OCI-LY7 (cell line): Measurements from ENCODE around the gene LCOR. TPM values are rescaled to one million over a fixed set of nuclear protein-coding genes. Genes with fewer than 3 reads are reported as not detected.

Source experiments
- BruUV-seq: library from RNA; stranded (reverse); fragments of 400-500 nt; replicated peaks from 2 replicates; lab custom pipeline; 2021; lab: Mats Ljungman, UMichigan
- CTCF ChIA-PET: fragments of 300-600 bp; sonication (Branson Sonifier 250); formaldehyde crosslinking; loops from one replicate; lab custom pipeline; 2022; ENCODE audit warnings: antibody characterized with exemption; ENCODE audit not compliant: unreplicated experiment; lab: Charles Lee
- POLR2A ChIA-PET: fragments of 300-600 bp; sonication (Branson Sonifier 250); formaldehyde crosslinking; loops from one replicate; lab custom pipeline; 2022; ENCODE audit warnings: antibody characterized with exemption; lab: Charles Lee
- DNase-seq: peaks from one replicate; pipeline ENCODE4 v3.0.0-alpha.2; 2015; ENCODE audit warnings: low spot score
- H2AFZ ChIP-seq: fragments of 200-600 bp; sonication (generic), shearing (Covaris generic); 2 replicates; pipeline ENCODE4 v1.6.1; 2014; ENCODE audit warnings: mild to moderate bottlenecking, antibody characterized with exemption, low read length, moderate library complexity
- H3K27ac ChIP-seq: fragments of 200-600 bp; sonication (generic); 2 replicates; pipeline ENCODE4 v1.5.1; 2014; ENCODE audit warnings: mixed run types, low read depth, mild to moderate bottlenecking, moderate library complexity, low read length, inconsistent platforms; ENCODE audit not compliant: poor library complexity, severe bottlenecking
- H3K36me3 ChIP-seq: fragments of 200-600 bp; sonication (generic); 2 replicates; pipeline ENCODE4 v1.6.1; 2014; ENCODE audit warnings: mild to moderate bottlenecking, antibody characterized with exemption, low read length, moderate library complexity, mixed read lengths; ENCODE audit not compliant: insufficient read depth
- H3K4me1 ChIP-seq: fragments of 200-600 bp; sonication (generic); 2 replicates; pipeline ENCODE4 v1.5.1; 2014; ENCODE audit warnings: mild to moderate bottlenecking, low read length; ENCODE audit not compliant: insufficient read depth, poor library complexity, severe bottlenecking
- H3K4me2 ChIP-seq: fragments of 200-600 bp; sonication (generic); 2 replicates; pipeline ENCODE4 v1.6.1; 2014; ENCODE audit warnings: mild to moderate bottlenecking, low read length
- H3K4me3 ChIP-seq: fragments of 200-600 bp; sonication (generic); 2 replicates; pipeline ENCODE4 v1.5.1; 2014; ENCODE audit warnings: mild to moderate bottlenecking, low read depth, low read length; ENCODE audit not compliant: poor library complexity, severe bottlenecking
- H3K79me2 ChIP-seq: fragments of 200-600 bp; sonication (generic); 2 replicates; pipeline ENCODE4 v1.6.1; 2016; ENCODE audit warnings: low read depth, mild to moderate bottlenecking, low read length, moderate library complexity, mixed read lengths; ENCODE audit not compliant: insufficient read depth
- H3K9me2 ChIP-seq: fragments of 200-600 bp; sonication (generic); 2 replicates; pipeline ENCODE4 v1.6.1; 2016; ENCODE audit warnings: mild to moderate bottlenecking, low read length, mixed read lengths; ENCODE audit not compliant: insufficient read depth
- H3K9me3 ChIP-seq: fragments of 200-600 bp; sonication (generic); 2 replicates; pipeline ENCODE4 v1.6.1; 2014; ENCODE audit warnings: mild to moderate bottlenecking, mixed run types, low read length, mixed read lengths
- H4K20me1 ChIP-seq: fragments of 200-600 bp; sonication (generic); 2 replicates; pipeline ENCODE4 v1.6.1; 2014; ENCODE audit warnings: mild to moderate bottlenecking, antibody characterized with exemption, low read length, moderate library complexity, mixed read lengths; ENCODE audit not compliant: insufficient read depth
- CTCF ChIP-seq: fragments of 200-600 bp; sonication (generic); conservative IDR thresholded peaks from 2 replicates; pipeline ENCODE4 v1.5.1; 2014; ENCODE audit warnings: mild to moderate bottlenecking, antibody characterized with exemption, low read length, moderate library complexity, mixed read lengths
- EZH2phosphoT487 ChIP-seq: fragments of 200-600 bp; sonication (generic); IDR thresholded peaks from 2 replicates; pipeline ENCODE4 v1.6.1; 2018; ENCODE audit warnings: low read depth, borderline replicate concordance, mild to moderate bottlenecking, mixed run types, antibody characterized with exemption, low read length, moderate library complexity, mixed read lengths
- intact Hi-C: fragments of 100-400 bp; cut with micrococcal nuclease; formaldehyde crosslinking; loops from one replicate; pipeline ENCODE4 v1.10.0; 2022; ENCODE audit not compliant: unreplicated experiment
- total RNA-seq, 2 experiments: library from RNA; depleted of rRNA in 1 of 2; stranded (reverse); fragments of >200 nt in 1 of 2; shearing (Covaris generic) in 1 of 2; gene quantifications; 2 replicates each; pipeline ENCODE4 v1.2.3, GENCODE V29; 2014 to 2022

Gene LCOR
- total RNA-seq, 2 experiments from 2014 or later, result 17.1 to 58.4 TPM

- CTCF ChIA-PET, result no interaction called here
- H3K9me3 ChIP-seq, result no peaks in the 10 kb centered on the region
- TF ChIP-seq CTCF, result no peak
- intact Hi-C loops, result no loop called here
- H3K4me3 ChIP-seq, result no peak overlapping the region
- no peak for DNase-seq
- no peak overlapping the region for H3K27ac ChIP-seq
- H2AFZ ChIP-seq, result no peak overlapping the region
- H3K79me2 ChIP-seq, result peaks cover 97% of the 10 kb centered on the region
- POLR2A ChIA-PET, result interaction anchor here (0.6 kb wide), 1 partner anchor 138 kb away, joined by 7 read pairs; no protein-coding TSS in a partner anchor
- H3K36me3 ChIP-seq, result peaks cover 25% of the 10 kb centered on the region
- no TSS peak for BruUV-seq
- H3K4me2 ChIP-seq, result no peak overlapping the region
- H4K20me1 ChIP-seq, result no peaks in the 10 kb centered on the region
- no peaks in the 10 kb centered on the region for H3K4me1 ChIP-seq
- no peaks in the 10 kb centered on the region for H3K9me2 ChIP-seq
Observed at GRCh38 chr10:96878057-96878456, 46.0 kb downstream of the LCOR start.

GRCh38 chr10:96880575-96880974, 48.5 kb downstream of the LCOR start:
- H3K79me2 ChIP-seq, result peaks cover 97% of the 10 kb centered on the region
- H3K36me3 ChIP-seq, result peaks cover 37% of the 10 kb centered on the region
- ChIA-PET CTCF (no interaction called here), POLR2A (no interaction called here)
- no peak overlapping the region for H3K27ac ChIP-seq
- DNase-seq, result no peak
- no peaks in the 10 kb centered on the region for H3K9me3 ChIP-seq
- no peak overlapping the region for H2AFZ ChIP-seq
- no peaks in the 10 kb centered on the region for H3K9me2 ChIP-seq
- no peaks in the 10 kb centered on the region for H3K4me1 ChIP-seq
- H4K20me1 ChIP-seq, result no peaks in the 10 kb centered on the region
- BruUV-seq, result no TSS peak
- H3K4me3 ChIP-seq, result no peak overlapping the region
- no peak for TF ChIP-seq CTCF
- TF ChIP-seq EZH2phosphoT487, result no peak
- H3K4me2 ChIP-seq, result no peak overlapping the region
- intact Hi-C loops, result no loop called here

GRCh38 chr10:96889415-96890171, 57.5 kb downstream of the LCOR start:
- H3K4me1 ChIP-seq, result no peaks in the 10 kb centered on the region
- no peak overlapping the region for H3K27ac ChIP-seq
- no peaks in the 10 kb centered on the region for H3K9me2 ChIP-seq
- peaks cover 79% of the 10 kb centered on the region for H3K36me3 ChIP-seq
- POLR2A ChIA-PET, result no interaction called here
- H4K20me1 ChIP-seq, result no peaks in the 10 kb centered on the region
- peaks cover 12% of the 10 kb centered on the region; the same call in 1 of the 2 replicates for H3K9me3 ChIP-seq
- no peak overlapping the region for H2AFZ ChIP-seq
- no peak overlapping the region for H3K4me3 ChIP-seq
- peaks cover 87% of the 10 kb centered on the region for H3K79me2 ChIP-seq
- no peak for TF ChIP-seq CTCF
- CTCF ChIA-PET, result no interaction called here
- BruUV-seq, result no TSS peak
- DNase-seq, result no peak
- H3K4me2 ChIP-seq, result no peak overlapping the region
- intact Hi-C loops, result no loop called here
